ENCODE measurements around the gene OR10R2. TPM values are rescaled to one million over a fixed set of nuclear protein-coding genes. Genes with fewer than 3 reads are reported as not detected.
A peak's percentile ranks its signal among the peaks of the same experiment; 100 is the strongest.
"Not testable (repeated sequence)": the region's sequence is repeated elsewhere in the genome, so short reads cannot be mapped to it uniquely, and the experiment has no call there.

OR10R2 gene, protein sequence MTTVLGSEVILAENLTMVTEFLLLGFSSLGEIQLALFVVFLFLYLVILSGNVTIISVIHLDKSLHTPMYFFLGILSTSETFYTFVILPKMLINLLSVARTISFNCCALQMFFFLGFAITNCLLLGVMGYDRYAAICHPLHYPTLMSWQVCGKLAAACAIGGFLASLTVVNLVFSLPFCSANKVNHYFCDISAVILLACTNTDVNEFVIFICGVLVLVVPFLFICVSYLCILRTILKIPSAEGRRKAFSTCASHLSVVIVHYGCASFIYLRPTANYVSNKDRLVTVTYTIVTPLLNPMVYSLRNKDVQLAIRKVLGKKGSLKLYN
- 14.0 TPM for total RNA-seq (ENCODE audit: insufficient read depth, low replicate concordance)

DNA sequence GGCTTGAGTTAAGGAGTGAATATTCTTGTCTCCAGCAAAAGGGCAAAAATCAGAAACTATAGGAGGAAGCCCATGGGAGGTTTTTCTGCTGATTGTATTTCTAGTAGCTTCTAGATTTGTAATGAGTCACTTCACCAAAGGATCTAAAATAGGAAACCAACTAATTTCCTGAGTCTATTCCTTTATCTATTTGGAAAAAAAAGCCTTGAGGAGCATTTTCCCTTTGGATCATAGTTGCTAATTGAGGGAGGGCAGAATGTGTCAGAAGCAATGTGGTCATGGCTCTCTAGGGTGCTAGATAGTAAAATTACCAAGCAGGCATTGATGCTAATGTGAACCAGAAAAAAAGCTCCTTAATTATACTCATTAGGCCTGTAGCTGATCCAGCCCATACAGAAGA lies at the start of gene OR10R2:
Gene OR10R2 (plus strand): TSS at position 301 of the 400 bp plus-strand sequence. CDS start 106 bp downstream, outside the sequence.
- no peak for DNase-seq (ENCODE audit: low spot score)

DNA sequence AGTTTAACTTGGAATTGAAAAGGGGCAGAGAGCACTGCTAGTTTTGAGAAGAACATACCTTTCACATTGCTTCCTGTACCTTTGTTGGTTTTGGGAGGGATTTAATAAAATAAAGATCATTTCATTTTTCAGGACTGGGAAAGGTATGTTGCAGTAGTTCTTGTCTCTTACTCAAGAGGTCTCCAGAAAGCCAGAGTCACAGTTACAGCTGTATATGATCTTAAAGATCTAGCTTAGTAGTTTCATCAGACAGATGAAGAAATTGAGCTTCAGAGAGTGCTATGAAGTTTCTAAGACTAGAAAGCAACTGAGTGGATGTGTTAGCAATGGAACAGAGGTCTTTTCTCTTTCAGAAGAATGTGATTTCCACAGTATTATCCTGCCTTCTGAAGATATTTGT lies 47.0 kb upstream of the OR10R2 start:
- DNase-seq (ENCODE audit: low spot score): peak; percentile 35

- DNase-seq (ENCODE audit: low spot score): no peak
These were observed 45.9 kb upstream of the OR10R2 start, which contains the start of gene OR10K2 for GRCh38 chr1:158426137-158426536. Gene OR10K2, minus strand, starts transcription at chr1:158426237. Its CDS starts 5,371 bp downstream, at chr1:158420866.

GRCh38 chr1:158430163-158430562 lies 41.9 kb upstream of the OR10R2 start:
- DNase-seq (ENCODE audit: low spot score): not testable (repeated sequence)

DNA sequence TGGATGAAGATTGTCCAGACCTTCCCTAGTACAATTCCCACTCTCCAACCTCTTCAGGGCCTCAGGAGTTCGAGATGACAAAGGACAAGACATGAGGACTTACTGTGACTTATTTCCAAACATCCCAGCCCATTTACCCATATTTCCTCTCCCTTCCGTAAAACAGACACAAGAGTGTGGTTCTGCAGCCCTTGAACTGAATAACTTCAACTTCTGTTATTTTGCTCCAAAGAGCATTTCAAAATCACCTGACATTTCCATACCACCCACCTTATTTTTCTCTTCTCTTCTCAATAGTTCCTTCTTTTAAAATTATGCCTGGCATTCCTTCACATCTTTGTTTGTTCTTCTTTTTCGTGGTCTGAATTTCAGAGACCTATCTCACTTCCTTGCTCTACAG lies 37.3 kb upstream of the OR10R2 start:
- DNase-seq (ENCODE audit: low spot score): no peak

DNA sequence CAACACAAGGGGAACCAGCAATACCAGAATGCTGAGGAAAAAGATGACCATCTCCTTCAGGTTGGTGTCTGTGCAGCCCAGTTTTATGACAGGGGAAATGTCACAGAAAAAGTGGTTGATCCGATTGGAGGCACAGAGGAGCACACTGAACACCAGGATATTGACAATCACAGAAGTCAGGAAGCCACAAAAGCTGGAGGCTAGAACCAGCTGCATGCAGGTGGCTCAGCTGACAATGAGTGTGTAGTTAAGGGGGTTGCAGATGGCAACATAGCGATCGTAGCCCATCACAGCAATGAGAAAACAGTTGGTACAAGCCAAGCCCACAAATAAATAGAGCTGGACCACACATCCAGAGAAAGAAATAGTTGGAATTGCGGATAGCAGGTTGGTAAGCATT lies 26.6 kb upstream of the OR10R2 start:
- no peak for DNase-seq (ENCODE audit: low spot score)

DNA sequence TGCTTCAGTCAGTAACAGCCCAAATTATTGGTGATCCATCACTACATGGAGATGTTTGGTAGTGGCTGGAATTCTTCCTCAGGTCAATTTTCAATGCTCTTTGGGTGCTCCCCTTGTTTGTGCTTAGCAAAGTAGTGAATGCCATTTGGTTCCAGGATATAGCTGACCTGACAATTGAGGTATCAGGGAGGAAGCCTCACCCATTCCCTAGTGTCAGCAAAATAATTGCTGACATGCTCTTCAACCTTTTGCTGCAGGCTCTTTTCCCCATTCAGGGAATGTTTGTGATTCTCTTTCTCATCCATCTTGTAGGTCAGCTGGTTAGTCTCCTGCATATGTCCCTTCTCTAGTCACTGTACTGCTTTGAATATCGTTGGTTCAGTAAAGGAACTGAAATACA lies 17.5 kb upstream of the OR10R2 start:
- DNase-seq (ENCODE audit: low spot score): no peak

- DNase-seq (ENCODE audit: low spot score): no peak
These were observed 14.8 kb upstream of the OR10R2 start for GRCh38 chr1:158457246-158457645.

- DNase-seq (ENCODE audit: low spot score): no peak
These were observed 13.8 kb upstream of the OR10R2 start for GRCh38 chr1:158458263-158458662.

- DNase-seq (ENCODE audit: low spot score): no peak
These were observed 10.5 kb upstream of the OR10R2 start, which contains the start of gene OR10K1 for GRCh38 chr1:158461534-158461933. Gene OR10K1, plus strand, starts transcription at chr1:158461834. Its CDS starts 3,728 bp downstream, at chr1:158465562.

DNA sequence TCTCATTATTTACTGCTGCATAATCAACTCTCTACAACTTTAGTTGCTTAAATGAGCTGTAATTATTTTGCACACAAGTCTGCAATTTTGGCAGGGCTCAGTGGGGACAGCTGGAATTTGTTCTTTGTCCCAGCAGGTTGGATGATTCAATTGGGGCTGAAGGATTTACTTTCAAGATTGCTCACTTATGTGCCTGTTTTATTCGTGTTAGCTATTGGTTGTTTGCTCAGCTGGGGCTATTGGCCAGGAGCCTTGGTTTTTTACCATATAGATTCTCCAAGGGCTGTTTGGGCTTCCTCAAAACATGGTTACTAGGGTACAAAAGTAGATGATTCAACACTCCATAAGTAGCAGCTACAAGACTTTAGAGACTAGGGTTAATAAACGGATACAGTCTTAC lies 13.4 kb downstream of the OR10R2 start:
- no peak for DNase-seq (ENCODE audit: low spot score)

DNA sequence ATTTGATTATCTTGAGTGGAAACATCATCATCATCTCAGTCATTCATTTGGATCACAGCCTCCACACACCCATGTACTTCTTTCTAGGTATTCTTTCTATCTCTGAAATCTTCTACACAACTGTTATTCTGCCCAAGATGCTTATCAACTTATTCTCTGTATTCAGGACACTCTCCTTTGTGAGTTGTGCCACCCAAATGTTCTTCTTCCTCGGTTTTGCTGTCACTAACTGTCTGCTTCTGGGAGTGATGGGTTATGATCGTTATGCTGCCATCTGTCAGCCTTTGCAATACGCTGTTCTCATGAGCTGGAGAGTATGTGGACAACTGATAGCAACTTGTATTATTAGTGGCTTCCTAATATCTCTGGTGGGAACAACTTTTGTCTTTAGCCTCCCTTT lies 19.3 kb downstream of the OR10R2 start:
- DNase-seq (ENCODE audit: low spot score): no peak

GRCh38 chr1:158493054-158493453 lies 21.0 kb downstream of the OR10R2 start:
- DNase-seq (ENCODE audit: low spot score): no peak

GRCh38 chr1:158494796-158495195 lies 22.8 kb downstream of the OR10R2 start:
- DNase-seq (ENCODE audit: low spot score): no peak

- peak; percentile 61 for DNase-seq (ENCODE audit: low spot score)
These were observed 24.4 kb downstream of the OR10R2 start for GRCh38 chr1:158496374-158496773.

DNA sequence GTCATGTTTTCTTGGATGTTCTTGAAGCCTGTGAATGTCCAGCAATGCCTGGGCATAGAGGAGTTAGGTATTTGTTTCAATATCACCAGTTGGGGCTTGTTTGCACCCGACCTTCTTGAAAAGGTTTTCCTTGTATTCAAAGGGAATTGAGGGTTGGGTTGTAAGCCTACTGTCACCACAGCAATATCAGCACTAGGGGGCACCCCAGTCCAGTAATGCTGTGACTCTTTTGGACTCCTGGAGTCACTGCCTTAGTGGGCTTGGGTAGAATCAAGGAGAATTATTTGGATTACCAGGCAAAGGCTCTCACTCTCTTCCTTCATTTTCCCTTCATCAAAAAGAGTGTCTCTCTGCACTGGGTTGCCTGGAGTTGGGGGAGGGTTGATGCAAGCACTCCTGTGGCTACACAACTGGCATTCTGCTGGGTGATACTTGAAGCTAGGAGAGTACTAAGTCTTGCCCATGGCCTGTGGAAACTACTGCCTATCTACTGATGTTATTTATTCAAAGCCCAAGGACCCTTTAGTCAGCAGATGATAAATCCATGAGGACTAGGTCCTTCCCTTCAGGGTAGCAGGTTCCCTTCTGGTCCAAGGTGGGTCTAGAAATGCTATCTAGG lies 34.5 kb downstream of the OR10R2 start:
- DNase-seq (ENCODE audit: low spot score): no peak

DNA sequence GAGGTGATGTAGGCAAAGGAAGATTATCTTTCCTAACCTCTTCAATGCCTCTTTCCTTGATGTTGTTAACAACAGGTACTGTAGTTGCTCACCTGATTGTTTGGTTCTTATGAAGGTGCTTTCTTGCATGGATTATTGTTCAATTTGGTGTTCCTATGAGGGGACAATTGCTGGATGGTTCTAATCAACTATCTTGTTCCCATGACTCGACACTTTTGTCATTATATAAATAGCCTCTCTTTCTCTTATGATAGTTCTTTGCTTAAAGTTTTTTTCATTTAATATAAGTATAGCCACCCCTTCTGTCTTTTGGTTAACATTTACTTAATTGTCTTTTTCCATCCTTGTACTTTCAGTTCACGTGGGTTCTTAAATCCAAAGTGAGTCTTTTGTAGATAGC lies 35.5 kb downstream of the OR10R2 start:
- no peak for DNase-seq (ENCODE audit: low spot score)

DNA sequence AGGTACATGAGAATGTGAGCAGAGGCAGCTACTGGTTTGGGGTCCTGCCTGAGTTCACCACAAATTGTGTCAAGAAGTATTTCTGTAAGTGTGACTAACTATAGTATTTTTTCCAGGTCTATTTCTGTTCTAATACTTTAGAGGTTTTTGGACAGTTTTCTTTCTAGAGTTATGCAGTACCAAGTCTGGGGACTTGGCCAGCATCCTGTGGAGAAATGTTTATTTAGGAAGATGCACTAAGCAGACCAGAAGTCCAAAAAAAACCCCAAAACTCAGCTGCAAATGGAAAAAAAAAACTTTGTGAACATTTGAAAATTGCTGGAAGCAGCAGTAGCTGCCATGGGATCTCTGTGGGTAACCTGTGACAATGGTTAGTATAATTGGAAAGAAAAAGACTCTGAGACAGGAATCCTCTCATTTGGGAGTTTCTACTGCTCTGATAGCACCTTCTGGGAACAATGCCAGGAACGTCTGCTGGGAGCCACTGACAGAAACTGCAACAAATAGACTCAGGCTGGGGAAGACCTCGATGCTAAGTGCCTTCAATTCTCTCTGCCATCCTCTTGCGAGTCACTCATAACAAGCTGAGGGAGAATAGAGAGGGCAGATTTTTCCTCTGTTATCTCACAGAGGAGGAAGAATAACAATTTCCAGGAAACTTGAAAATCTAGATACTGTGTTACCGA lies 37.6 kb downstream of the OR10R2 start:
- DNase-seq (ENCODE audit: low spot score): peak; percentile 62

- no peak for DNase-seq (ENCODE audit: low spot score)
These were observed 44.9 kb downstream of the OR10R2 start for GRCh38 chr1:158516966-158517365.

DNA sequence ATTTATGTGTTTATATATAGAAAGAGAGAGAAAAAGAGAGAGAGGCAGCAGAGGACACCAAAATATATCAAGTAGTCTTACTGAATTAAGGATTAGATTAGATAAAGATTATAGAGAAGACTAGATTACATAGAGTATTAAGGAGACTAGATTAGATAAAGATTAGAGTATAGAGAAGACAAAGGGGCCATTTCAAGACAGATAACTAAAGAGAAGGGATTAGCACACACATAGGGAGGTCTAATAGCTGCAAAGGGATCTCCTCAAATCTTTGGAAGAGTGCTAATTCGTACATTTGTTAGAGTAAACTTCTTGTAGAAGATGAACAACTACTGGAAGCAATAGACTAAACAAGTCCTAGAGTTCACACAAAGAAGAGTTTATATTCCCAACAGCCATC lies 48.0 kb downstream of the OR10R2 start:
- DNase-seq (ENCODE audit: low spot score): no peak

GRCh38 chr1:158520955-158521665 lies 49.1 kb downstream of the OR10R2 start:
- DNase-seq (ENCODE audit: low spot score): no peak

DNA sequence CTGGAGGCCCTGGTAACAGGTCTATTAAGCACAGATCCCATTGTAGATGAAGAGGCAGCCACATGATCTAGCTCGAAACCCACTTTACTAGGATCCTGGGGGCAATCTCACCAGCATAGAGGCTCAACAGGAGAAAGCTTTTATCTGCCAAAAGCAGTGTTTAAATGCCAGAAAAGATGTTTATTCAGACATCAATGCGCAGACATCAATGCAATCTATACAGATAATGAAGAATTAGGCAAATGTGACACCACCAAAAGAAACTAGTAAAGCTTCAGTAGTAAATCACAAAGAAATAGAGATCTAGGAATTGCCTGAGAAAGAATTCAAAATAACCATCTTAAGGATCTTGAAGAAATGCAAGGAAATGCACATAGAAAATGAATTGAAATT lies 49.6 kb downstream of the OR10R2 start:
- no peak for DNase-seq (ENCODE audit: low spot score)

All from umbilical cord (tissue), 2 donors.